Measurements from ENCODE around the gene CCDC33. TPM values are rescaled to one million over a fixed set of nuclear protein-coding genes. Genes with fewer than 3 reads are reported as not detected.

Gene CCDC33
- total and polyA plus RNA-seq, 12 donors, result not detected

GRCh38 chr15:74259292-74259648 lies 23.1 kb downstream of the CCDC33 start:
- intact Hi-C loops (cut with DNase I), result no loop called here
- Histone ChIP-seq H3K36me3 (no peaks in the 10 kb centered on the region), H3K27ac (no peak overlapping the region), H3K4me3 (no peak overlapping the region), H3K27me3 (peaks cover 0 to 47% (median 15%) of the 10 kb centered on the region in 7 donors), H3K9me3 (no peaks in the 10 kb centered on the region), H3K4me1 (peaks cover 0 to 18% (median 0%) of the 10 kb centered on the region in 9 donors)
- TF ChIP-seq CTCF (IDR thresholded peaks at IDR 0.05), result no peak
- WGBS, 2 donors, result 27 to 37% methylated on average over 4 to 5 of the region's 5 CpGs
- ATAC-seq (no peak), DNase-seq (no peak)

GRCh38 chr15:74259821-74260607 lies 23.9 kb downstream of the CCDC33 start:
- peaks cover 5 to 52% (median 15%) of the 10 kb centered on the region in 7 donors for H3K27me3 ChIP-seq

GRCh38 chr15:74261041-74261440 lies 24.9 kb downstream of the CCDC33 start:
- intact Hi-C loops (cut with DNase I), result no loop called here
- peaks cover 5 to 62% (median 19%) of the 10 kb centered on the region in 7 donors for H3K27me3 ChIP-seq
- WGBS, 2 donors, result 87 to 88% methylated on average over 3 of the region's 3 CpGs

More at GRCh38 chr15:74259821-74260607, 23.9 kb downstream of the CCDC33 start:
- no peak for TF ChIP-seq CTCF (IDR thresholded peaks at IDR 0.05)
- Histone ChIP-seq H3K9me3 (no peaks in the 10 kb centered on the region), H3K27ac (no peak overlapping the region), H3K4me3 (no peak overlapping the region), H3K4me1 (peaks cover 0 to 18% (median 0%) of the 10 kb centered on the region in 9 donors), H3K36me3 (no peaks in the 10 kb centered on the region)
- DNase-seq, result no peak
- no peak for ATAC-seq
- intact Hi-C loops (cut with DNase I), result no loop called here
- WGBS, 2 donors, result 81 to 84% methylated on average over 12 of the region's 12 CpGs

GRCh38 chr15:74261685-74262084 lies 25.6 kb downstream of the CCDC33 start:
- intact Hi-C loops (cut with DNase I), result no loop called here
- Histone ChIP-seq H3K27me3 (peaks cover 5 to 66% (median 20%) of the 10 kb centered on the region in 7 donors), H3K36me3 (no peaks in the 10 kb centered on the region), H3K9me3 (no peaks in the 10 kb centered on the region), H3K4me1 (peaks cover 0 to 18% (median 0%) of the 10 kb centered on the region in 9 donors), H3K27ac (no peak overlapping the region), H3K4me3 (no peak overlapping the region)
- ATAC-seq, result no peak
- no peak for DNase-seq
- no peak for TF ChIP-seq CTCF (IDR thresholded peaks at IDR 0.05)
- 86 to 92% methylated on average over 8 of the region's 8 CpGs for WGBS, 2 donors

More at GRCh38 chr15:74261041-74261440, 24.9 kb downstream of the CCDC33 start:
- Histone ChIP-seq H3K4me1 (peaks cover 0 to 18% (median 0%) of the 10 kb centered on the region in 9 donors), H3K9me3 (no peaks in the 10 kb centered on the region), H3K4me3 (no peak overlapping the region), H3K27ac (no peak overlapping the region), H3K36me3 (no peaks in the 10 kb centered on the region)
- DNase-seq (no peak), ATAC-seq (no peak)
- TF ChIP-seq CTCF (IDR thresholded peaks at IDR 0.05), result no peak

Measured in heart right ventricle (tissue), 16 donors.